ENCODE results near the gene CMSS1.

Gene CMSS1

GRCh38 chr3:100008081-100008698 is 190.5 kb downstream of the CMSS1 start:
- H3K4me3 ChIP-seq (replicated peaks; ENCODE audit: low read depth, low read length), result no peak overlapping the region
- no peak for DNase-seq (ENCODE audit: extremely low read depth, low read depth)
- no peak for TF ChIP-seq CTCF (IDR thresholded peaks at IDR 0.05; ENCODE audit: low read depth, low read length, missing control alignments)

- H3K4me3 ChIP-seq (replicated peaks; ENCODE audit: low read depth, low read length), result no peak overlapping the region
- no peak for TF ChIP-seq CTCF (IDR thresholded peaks at IDR 0.05; ENCODE audit: low read depth, low read length, missing control alignments)
- no peak for DNase-seq (ENCODE audit: extremely low read depth, low read depth)
Measured at GRCh38 chr3:100009276-100010086, 191.8 kb downstream of the CMSS1 start.

GRCh38 chr3:100010087-100010417 is 192.4 kb downstream of the CMSS1 start:
- no peak for DNase-seq (ENCODE audit: extremely low read depth, low read depth)
- TF ChIP-seq CTCF (IDR thresholded peaks at IDR 0.05; ENCODE audit: low read depth, low read length, missing control alignments), result no peak
- H3K4me3 ChIP-seq (replicated peaks; ENCODE audit: low read depth, low read length), result no peak overlapping the region

- no peak for DNase-seq (ENCODE audit: extremely low read depth, low read depth)
- H3K4me3 ChIP-seq (replicated peaks; ENCODE audit: low read depth, low read length), result no peak overlapping the region
- TF ChIP-seq CTCF (IDR thresholded peaks at IDR 0.05; ENCODE audit: low read depth, low read length, missing control alignments), result no peak
Measured at GRCh38 chr3:100018806-100019205, 201.1 kb downstream of the CMSS1 start.

GRCh38 chr3:100019719-100020118 is 202.1 kb downstream of the CMSS1 start:
- TF ChIP-seq CTCF (IDR thresholded peaks at IDR 0.05; ENCODE audit: low read depth, low read length, missing control alignments), result no peak
- DNase-seq (ENCODE audit: extremely low read depth, low read depth), result no peak

GRCh38 chr3:100020876-100021644 is 203.4 kb downstream of the CMSS1 start:
- no peak for DNase-seq (ENCODE audit: extremely low read depth, low read depth)
- H3K4me3 ChIP-seq (replicated peaks; ENCODE audit: low read depth, low read length), result no peak overlapping the region
- no peak for TF ChIP-seq CTCF (IDR thresholded peaks at IDR 0.05; ENCODE audit: low read depth, low read length, missing control alignments)

More at GRCh38 chr3:100019719-100020118, 202.1 kb downstream of the CMSS1 start:
- H3K4me3 ChIP-seq (replicated peaks; ENCODE audit: low read depth, low read length), result no peak overlapping the region
